AG09319 (cell line): ENCODE data around the gene ZNHIT3.
"Not testable (repeated sequence)": the region's sequence is repeated elsewhere in the genome, so short reads cannot be mapped to it uniquely, and the experiment has no call there.

Experiments
- DNase-seq: peaks from one replicate; pipeline ENCODE4 v3.0.0-alpha.2; 2010; ENCODE audit warnings: low read depth; ENCODE audit errors: extremely low read depth
- TF ChIP-seq, protein P1 (sequence below): IDR thresholded peaks from 2 replicates; pipeline ENCODE4 v1.5.1; 2011; ENCODE audit warnings: low read depth, mild to moderate bottlenecking, inconsistent platforms, low read length, moderate library complexity

Gene ZNHIT3

DNA sequence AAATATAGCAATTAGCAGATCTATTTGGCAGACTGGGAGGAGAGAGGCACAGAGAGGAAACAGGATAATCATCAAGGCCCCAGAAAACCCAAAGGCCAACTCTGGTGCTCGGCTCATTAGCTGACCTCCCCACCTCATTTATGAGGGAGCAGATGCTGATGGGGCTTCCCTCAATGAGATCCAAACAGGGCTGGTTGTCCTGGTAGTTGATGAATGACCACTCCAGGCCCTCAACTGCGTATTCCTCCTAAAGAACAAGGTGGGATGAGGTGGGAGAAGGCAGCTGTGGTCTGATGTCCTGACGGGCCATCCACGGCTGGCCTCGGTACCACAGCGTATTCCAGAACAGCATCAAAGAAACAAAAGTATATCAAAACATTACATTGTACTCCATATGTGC, 20.8 kb downstream of the ZNHIT3 start:
- no peak for DNase-seq
- TF ChIP-seq, protein P1, sequence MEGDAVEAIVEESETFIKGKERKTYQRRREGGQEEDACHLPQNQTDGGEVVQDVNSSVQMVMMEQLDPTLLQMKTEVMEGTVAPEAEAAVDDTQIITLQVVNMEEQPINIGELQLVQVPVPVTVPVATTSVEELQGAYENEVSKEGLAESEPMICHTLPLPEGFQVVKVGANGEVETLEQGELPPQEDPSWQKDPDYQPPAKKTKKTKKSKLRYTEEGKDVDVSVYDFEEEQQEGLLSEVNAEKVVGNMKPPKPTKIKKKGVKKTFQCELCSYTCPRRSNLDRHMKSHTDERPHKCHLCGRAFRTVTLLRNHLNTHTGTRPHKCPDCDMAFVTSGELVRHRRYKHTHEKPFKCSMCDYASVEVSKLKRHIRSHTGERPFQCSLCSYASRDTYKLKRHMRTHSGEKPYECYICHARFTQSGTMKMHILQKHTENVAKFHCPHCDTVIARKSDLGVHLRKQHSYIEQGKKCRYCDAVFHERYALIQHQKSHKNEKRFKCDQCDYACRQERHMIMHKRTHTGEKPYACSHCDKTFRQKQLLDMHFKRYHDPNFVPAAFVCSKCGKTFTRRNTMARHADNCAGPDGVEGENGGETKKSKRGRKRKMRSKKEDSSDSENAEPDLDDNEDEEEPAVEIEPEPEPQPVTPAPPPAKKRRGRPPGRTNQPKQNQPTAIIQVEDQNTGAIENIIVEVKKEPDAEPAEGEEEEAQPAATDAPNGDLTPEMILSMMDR, result no peak

DNA sequence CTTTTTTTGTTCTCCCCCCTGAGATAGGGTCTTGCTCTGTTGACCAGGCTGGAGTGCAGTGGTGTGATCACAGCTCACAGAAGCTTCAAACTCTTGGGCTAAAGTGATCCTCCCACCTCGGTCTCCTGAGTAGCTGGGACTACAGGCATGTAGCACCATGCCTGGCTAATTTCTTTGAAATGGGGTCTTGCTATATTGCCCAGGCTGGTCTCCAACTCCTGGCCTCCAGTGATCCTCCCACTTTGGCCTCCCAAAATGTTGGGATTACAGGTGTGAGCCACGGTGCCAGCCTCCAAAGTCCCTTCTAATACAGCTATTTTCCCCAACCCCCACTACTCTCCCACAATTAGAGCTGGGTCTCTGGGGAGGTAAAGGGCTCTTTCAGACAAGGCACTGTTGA, 22.0 kb downstream of the ZNHIT3 start:
- DNase-seq, result not testable (repeated sequence)

DNA sequence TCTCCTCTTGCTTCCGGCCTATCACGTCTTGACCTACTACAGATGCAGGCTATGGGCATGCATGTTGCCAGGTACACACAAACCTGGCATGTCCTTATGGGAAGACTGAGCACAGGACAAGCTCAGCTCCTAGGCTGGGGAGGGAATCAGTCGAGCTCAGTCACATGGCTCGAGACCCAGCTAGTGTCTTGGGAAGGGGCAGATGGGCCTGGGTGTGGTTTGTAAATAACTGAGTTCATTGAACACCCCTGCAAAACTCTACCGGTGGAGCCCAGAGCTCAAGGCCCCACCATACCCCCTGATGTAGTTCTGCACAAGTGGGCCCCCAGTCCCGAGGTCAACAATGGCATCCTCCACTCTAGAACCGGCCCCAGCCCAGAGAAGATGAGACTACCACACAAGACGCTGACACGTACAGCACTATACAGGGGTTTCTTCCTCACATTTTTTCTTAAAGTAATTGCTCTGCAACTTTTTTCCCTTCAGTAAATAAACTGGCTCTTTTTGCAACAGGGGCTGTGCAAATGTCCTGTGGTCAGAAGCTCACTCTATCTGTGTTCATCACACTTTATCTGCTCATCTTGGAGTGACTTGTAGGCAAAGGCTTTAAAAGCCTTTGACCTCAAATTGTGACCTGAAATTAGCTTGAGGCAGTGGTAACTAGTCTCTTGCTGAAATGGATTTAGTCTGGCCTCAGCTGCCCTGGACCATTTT, 22.9 kb downstream of the ZNHIT3 start:
- DNase-seq, result no peak
- TF ChIP-seq, protein P1, result no peak

DNA sequence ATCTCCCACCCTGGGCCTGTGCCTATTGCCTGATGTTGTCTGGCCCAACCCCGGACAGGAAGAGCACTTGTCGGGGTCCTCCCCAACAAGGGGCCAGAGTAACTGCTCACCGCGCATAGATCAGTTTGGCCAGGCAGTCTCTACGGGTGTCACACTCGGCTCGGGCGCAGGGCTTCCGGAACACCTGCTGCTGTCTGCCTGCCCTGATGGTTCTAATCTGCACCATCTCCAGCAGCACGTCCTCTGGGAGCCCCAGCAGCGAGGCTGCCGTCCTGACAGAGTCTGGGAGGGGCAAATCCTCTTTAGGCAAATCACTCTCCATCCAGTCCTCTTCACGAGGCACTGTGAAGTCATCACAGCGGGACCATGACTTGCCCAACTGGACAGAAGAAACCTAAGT, 24.2 kb downstream of the ZNHIT3 start:
- TF ChIP-seq, protein P1, result no peak

DNA sequence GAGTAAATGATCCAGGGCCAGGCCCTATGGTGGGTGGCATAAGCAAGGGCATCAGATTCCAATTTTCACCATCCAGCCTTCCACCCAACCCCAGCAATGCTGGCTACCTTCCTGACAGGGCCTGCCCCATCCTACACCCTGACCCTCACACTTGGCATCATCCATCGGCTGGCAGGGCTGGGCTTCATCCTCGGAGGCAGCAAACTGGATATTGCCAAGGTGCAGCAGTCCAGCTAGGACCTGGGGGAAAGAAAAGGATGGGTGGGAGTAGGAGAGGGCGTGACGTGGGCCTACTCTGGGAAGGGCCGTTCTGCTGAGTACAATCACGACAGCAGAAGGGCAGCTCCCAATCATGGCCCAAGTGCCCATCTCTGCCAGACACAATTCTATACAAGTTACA, 24.7 kb downstream of the ZNHIT3 start:
- TF ChIP-seq, protein P1, result no peak
- no peak for DNase-seq

More for the DNA sequence above, 24.2 kb downstream of the ZNHIT3 start:
- no peak for DNase-seq

DNA sequence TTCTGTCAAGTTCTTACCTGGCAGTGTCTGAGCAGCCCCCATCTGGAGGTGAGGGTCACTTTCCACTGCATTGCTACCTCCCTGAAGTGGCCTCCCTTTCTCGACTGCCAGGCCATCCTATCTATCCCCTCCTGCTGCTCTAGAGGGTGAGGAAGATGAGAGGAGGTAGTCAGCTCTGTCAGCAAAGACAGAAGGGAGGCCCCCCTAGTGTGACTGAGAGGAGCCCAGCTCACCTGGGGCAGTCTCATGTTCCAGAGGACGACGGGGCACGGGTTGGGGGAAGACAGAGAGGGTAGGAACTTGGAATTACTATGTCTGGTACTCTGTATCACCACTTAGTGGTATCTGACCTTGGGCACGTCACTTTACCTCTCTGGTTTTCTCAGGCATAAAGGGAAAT, 26.2 kb downstream of the ZNHIT3 start:
- DNase-seq, result no peak
- TF ChIP-seq, protein P1, result no peak

DNA sequence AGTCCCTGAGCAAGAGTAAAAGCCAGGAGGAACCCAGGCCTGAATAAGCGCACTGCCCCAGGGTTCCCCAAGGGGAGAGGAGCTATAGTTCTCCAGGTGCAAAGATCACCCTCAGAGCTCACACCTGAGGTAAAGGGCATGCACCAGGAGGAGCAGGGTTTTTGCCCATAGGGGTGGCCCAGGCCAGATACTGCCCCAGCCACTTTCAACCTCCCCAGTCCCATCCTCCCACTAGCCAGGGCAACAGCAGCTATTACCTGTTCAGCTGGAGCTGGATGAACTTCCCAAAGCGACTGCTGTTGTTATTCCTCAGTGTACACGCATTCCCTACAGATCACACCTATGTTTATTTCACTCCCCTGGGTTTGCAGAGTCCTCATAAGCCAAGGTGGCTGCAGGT, 28.4 kb downstream of the ZNHIT3 start:
- TF ChIP-seq, protein P1, result no peak
- no peak for DNase-seq

DNA sequence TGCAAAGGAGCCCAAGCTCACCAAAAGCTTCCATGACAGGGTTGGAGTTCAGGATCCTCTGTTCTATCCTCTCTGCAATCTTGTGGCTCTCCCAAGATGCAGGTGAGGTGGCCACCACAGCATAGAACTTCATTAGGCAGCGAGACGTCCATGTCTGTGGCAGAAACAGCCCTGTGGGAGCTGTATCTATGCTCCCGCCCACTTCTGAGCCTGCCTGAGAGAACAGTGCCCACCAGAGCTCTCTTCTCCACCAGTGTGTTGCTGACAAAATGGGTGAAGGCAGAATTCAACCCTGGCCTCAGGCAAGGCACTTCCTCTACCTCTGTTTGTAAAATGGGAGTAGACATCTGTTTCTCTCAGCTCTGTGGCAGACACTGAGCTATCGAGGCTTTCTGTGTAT, 29.4 kb downstream of the ZNHIT3 start:
- TF ChIP-seq, protein P1, result no peak
- no peak for DNase-seq
